ENCODE measurements around the gene FASTK.

Gene FASTK

GRCh38 chr7:151069841-151070573, 10.6 kb downstream of the FASTK start:
- FAIRE-seq: no peak
- DNase-seq (ENCODE audit: extremely low spot score, insufficient read length, low read depth): no peak

DNA sequence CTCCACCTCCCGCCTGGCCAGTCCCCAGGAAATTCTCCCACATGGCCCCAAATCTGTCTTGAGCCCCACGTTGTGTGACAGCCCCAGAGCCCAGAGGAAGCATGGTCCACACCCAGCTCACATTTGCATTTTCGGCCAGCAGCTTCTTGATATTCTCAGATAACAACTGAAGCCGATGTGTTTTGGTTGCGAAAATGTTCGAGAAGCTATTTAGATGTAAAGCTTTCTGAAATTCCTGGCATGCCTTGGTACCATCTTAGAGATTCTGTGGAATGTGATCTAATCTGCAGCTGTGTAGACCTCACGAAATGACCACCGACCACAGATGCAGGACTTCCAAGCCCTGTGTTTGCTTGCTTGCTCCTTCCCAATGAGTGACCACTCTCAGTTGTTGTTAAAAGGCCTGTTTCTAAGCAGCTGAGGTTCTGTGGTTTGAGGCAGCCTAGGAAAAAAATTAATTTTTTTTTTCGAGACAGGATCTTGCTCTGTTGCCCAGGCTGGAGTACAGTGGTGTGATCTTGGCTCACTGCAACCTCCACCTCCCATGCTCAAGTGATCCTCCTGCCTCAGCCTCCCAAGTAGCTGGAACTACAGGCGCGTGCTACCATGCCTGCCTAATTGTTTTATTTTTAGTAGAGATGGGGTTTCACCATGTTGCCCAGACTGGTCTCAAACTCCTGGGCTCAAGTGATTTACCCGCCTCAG, 12.4 kb downstream of the FASTK start:
- FAIRE-seq (no peak), DNase-seq (ENCODE audit: extremely low spot score, insufficient read length, low read depth) (no peak)

DNA sequence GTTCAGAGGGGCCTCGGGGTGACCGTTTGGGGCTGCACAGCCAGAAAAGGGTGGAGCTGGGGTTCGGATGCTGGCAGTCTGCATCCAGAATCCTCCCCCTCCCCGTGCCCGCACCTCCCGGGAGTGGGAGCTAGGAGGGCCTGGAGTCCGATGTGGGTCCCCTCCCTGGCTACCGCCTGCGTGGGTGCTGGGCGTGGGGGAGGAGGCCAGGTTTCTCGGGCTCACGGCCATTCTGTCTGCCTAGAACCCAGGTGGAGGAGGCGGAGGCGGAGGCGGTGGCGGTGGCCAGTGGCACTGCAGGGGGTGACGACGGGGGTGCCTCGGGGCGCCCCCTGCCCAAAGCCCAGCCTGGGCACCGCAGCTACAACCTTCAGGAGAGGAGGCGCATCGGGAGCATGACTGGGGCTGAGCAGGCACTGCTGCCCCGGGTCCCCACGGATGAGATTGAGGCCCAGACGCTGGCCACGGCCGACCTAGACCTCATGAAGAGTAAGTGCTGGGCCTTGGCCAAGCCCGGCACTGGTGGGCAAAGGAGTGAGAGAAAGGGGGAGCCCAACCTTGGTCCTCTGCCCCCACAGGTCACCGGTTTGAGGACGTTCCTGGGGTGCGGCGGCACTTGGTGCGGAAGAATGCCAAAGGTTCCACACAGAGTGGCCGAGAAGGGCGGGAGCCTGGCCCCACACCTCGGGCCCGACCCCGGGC, 14.2 kb downstream of the FASTK start:
- no peak for DNase-seq (ENCODE audit: extremely low spot score, insufficient read length, low read depth)
- FAIRE-seq: no peak

DNA sequence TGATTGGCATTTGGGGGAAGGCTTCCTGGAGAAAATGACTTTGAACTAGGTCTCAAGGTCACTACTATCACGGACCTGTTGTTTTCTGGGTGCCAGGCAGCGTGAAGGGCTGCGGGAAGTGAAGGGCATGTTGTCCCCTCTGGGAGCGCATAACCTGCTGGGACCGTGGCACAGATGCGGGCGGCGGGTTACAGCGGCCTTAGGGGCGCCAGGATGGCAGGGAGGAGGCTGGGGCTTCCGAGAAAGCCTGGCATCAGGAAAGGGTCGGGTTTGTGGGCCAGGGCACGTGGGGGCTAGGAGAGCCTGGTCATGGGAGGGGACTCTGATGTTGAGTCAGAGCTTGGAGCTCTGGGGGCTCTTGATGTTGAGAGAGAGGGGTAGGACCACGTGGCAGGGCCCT, 15.1 kb downstream of the FASTK start:
- FAIRE-seq (no peak), DNase-seq (ENCODE audit: extremely low spot score, insufficient read length, low read depth) (no peak)

GRCh38 chr7:151064993-151065392, 15.6 kb downstream of the FASTK start:
- no peak for FAIRE-seq

GRCh38 chr7:151064454-151064853, 16.2 kb downstream of the FASTK start:
- DNase-seq (ENCODE audit: extremely low spot score, insufficient read length, low read depth): no peak
- FAIRE-seq: no peak

More at GRCh38 chr7:151064993-151065392, 15.6 kb downstream of the FASTK start:
- DNase-seq (ENCODE audit: extremely low spot score, insufficient read length, low read depth): no peak

GRCh38 chr7:151063212-151063561, 17.4 kb downstream of the FASTK start:
- FAIRE-seq: no peak

GRCh38 chr7:151062399-151063211, 18.0 kb downstream of the FASTK start:
- DNase-seq (ENCODE audit: extremely low spot score, insufficient read length, low read depth): no peak

More at GRCh38 chr7:151063212-151063561, 17.4 kb downstream of the FASTK start:
- no peak for DNase-seq (ENCODE audit: extremely low spot score, insufficient read length, low read depth)

DNA sequence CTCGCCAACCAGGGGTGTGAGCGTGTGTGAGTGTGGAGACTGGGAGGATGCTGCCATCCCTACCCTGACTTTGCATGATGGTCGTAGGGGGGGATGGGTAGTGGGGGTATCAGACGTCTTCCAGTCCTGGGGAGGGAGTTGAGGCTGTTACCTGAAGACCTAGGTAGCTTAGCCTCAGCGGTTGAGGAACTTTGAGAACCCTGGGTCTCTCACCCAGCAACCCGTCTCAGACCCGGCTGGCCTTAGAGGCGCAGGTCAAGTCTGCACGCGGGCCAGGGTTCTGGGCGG, 18.6 kb downstream of the FASTK start:
- FAIRE-seq (no peak), DNase-seq (ENCODE audit: extremely low spot score, insufficient read length, low read depth) (no peak)

More at GRCh38 chr7:151062399-151063211, 18.0 kb downstream of the FASTK start:
- FAIRE-seq: no peak

DNA sequence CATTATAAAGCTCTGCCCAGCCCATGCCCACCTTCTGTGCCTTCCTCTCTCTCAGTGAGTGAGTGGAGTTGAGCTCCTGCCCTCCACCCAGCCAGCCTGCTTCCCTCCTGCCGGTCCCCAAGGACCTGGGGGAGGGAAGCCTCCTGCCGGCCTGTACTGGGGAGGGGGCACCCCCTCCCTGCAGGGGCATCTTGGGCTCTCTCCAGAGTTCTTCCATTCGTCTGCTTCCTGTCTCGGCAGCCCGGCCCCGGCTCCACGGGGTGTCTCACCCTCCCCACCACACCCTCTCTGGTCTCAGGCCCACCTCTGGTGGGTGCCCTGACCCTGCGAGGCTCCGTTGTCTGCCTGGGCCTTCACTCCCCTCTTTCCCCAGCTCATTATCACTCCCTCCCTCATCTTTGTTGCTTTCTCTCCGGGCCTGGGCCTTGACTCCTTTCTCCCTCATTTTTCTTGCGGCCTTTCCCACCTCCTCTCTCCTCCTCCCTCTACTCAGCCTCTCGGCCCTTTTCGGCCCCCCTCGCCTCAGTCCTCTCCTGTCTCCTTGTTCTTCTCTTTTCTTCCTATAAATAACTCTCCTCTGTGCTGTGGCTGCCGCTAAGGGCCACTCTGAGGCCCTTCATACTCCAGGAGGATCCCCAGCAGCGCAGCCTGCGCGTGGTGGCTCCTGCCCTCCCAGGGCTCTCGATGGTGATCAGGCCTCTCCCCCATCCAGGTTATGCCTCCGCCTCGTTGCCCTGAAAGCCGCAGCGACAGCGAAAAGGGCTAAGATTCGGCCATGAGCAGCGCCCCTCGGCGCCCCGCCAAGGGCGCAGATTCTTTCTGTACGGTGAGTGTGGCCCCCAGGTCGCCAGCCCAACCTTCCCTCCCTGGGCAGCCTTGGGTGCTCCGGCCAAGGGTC, 19.1 kb downstream of the FASTK start:
- no peak for FAIRE-seq
- no peak for DNase-seq (ENCODE audit: extremely low spot score, insufficient read length, low read depth)

DNA sequence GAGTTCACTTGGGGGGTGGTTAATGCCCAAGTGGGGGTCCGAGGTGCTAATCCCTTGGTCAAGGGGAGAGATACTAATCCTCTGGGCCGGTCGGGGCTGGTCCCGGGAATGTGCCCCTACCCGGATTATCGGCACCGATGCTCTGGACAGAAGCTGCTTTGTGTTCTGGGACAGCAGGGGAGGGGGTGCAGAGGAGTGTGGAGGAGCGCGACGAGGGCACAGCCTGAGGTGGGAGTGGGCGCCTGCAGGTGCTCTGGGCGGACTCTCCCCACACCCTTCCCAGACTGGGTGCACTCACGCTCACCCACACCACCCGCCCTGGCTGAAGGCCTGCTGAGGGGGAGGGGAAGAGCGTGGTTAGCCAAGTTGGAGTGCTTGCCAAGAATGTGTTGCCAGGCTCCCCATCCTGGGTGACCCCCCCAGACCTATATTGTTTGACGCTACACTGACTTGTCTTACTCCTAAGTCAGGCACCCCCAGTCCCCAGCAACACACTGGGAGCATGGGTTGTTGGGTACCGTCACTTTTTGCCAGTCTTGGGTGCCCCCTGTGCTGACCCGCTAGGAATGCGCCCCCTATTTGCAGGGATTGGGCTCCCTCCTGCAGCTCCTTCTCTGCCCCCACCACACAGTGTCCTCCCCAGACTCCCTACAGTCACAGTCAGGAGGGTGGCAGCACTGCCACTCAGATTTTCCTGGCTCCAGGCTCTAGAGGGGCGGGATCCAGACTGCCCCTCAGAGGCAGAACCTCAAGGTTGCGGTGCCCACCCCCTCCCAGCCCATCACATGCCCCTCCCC, 20.0 kb downstream of the FASTK start:
- DNase-seq (ENCODE audit: extremely low spot score, insufficient read length, low read depth): no peak
- FAIRE-seq: no peak

DNA sequence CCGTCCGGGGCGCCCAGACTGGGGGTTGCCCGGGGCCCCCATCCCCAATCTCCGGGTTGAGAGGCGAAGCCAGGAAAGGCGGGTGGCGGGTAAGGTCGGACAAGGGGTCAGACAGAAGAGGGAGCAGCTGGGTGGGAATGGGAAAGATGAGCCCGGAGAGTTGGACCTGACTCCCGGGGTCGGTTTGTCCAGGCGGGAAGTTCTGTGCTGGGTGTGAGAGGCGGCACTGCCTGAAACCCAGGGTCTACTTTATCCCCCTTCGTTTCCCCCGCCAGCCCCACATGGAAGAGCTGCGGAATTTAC, 20.5 kb downstream of the FASTK start:
- no peak for DNase-seq (ENCODE audit: extremely low spot score, insufficient read length, low read depth)
- FAIRE-seq: no peak

- FAIRE-seq: no peak
- DNase-seq (ENCODE audit: extremely low spot score, insufficient read length, low read depth): peak; percentile 82
Measured at GRCh38 chr7:151059367-151060112, 21.1 kb downstream of the FASTK start, which contains the start of gene SLC4A2. TSS of gene SLC4A2 (plus strand) at chr7:151059589. CDS start at chr7:151061988, 2,399 bp downstream.

GRCh38 chr7:151058781-151059366, 21.7 kb downstream of the FASTK start:
- no peak for FAIRE-seq
- no peak for DNase-seq (ENCODE audit: extremely low spot score, insufficient read length, low read depth)

DNA sequence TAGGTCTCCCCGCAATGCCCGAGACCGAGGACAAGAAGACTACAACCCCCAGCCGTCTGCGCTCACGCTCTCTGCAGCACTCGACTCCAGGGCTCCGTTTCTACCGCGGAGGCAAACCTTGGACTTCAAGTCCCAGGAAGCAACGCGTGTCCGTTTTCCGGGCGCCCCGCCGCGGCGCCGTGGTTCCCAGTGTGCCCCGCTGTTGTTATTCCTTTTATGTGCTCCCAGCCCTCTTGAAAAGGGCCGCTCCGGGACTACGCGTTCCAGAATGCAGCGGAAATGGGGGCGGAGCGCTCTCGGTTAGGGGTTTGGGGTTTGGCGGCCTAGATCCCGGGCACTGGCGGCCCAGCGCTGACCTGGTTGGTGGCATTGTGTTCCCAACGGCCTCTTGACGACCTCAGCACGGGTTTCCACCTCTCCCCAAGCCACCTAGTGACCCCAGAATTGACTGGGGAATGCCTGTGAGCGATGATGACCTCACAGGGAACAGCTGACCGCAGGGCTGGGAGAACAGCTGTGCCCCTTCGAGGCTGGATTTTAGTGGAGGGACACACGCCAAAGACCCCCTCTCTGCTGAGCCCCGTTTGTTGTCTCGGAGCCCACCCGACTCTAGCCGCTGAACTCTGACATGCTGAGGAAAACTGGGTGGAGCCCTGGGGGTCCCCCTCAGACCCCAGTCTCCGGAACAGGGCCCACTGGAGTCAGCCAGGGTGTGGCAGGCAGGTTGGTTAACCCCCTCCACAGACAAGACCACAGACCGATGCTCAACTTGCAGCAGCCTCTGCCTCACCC, 22.4 kb downstream of the FASTK start:
- peak; percentile 96 for FAIRE-seq
- peak; percentile 99 for DNase-seq (ENCODE audit: extremely low spot score, insufficient read length, low read depth)

DNA sequence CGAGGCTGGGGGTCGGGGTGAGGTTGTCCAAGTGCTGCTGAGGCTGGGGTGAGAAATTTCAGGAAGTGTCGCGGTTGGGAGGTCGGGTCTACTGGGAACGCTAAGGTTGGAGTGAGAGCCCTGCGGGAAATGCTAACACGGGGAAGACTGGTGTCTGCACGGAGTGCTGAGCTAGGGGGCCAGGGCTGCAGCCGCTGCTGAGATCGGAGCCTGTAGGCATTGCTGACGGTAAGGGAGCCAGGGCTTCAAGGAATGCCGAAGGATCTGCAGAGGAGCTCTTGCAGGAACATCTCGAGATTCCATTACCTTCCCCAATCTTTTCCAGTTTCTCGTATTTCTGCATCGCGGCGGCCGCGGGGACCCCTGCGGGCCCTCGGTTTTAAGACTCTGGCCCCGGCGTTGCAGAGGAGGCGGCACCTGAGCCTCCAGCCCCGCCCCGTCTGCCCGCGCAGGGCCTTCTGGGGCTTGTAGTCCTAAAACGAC, 23.1 kb downstream of the FASTK start, which contains the start of gene CDK5:
CDK5 (minus strand) TSS at position 392 of the 483 bp plus-strand sequence; CDS start at position 343, 49 bp downstream.
- no peak for FAIRE-seq
- DNase-seq (ENCODE audit: extremely low spot score, insufficient read length, low read depth): no peak
